Hepatocyte (in vitro differentiated cells): Measurements from ENCODE around the gene ACAT2.

Experiments used
- CTCF ChIP-seq: fragments of 200-600 bp; sonication (generic); IDR thresholded peaks from 2 replicates; pipeline ENCODE4 v1.5.1; 2016; ENCODE audit warnings: antibody characterized with exemption, mild to moderate bottlenecking; ENCODE audit not compliant: poor library complexity
- EZH2 ChIP-seq: fragments of 200-600 bp; sonication (generic); IDR thresholded peaks from 2 replicates; pipeline ENCODE4 v1.6.1; 2016; ENCODE audit warnings: antibody characterized with exemption, mild to moderate bottlenecking, borderline replicate concordance
- EZH2phosphoT487 ChIP-seq: fragments of 200-600 bp; sonication (generic); IDR thresholded peaks from one replicate; pipeline ENCODE4 v1.6.1; 2018; ENCODE audit warnings: antibody characterized with exemption, mild to moderate bottlenecking, low read depth, moderate library complexity; ENCODE audit not compliant: unreplicated experiment, severe bottlenecking

- no peak for TF ChIP-seq EZH2
- TF ChIP-seq CTCF, result no peak
- TF ChIP-seq EZH2phosphoT487, result no peak
Measured at GRCh38 chr6:159751448-159751847, 10.4 kb upstream of the ACAT2 start.
